Activated T-cell treated with anti-CD3 and anti-CD28 coated beads, Interleukin-2, amount 50 U/mL, for 48 hours (primary cell): ENCODE data around the gene AK3.
"Not testable (repeated sequence)": the region's sequence is repeated elsewhere in the genome, so short reads cannot be mapped to it uniquely, and the experiment has no call there.

Experiments used
- DNase-seq, 2 experiments: peaks; one replicate each; pipeline ENCODE4 v3.0.0-alpha.2; 2020

AK3 gene

DNA sequence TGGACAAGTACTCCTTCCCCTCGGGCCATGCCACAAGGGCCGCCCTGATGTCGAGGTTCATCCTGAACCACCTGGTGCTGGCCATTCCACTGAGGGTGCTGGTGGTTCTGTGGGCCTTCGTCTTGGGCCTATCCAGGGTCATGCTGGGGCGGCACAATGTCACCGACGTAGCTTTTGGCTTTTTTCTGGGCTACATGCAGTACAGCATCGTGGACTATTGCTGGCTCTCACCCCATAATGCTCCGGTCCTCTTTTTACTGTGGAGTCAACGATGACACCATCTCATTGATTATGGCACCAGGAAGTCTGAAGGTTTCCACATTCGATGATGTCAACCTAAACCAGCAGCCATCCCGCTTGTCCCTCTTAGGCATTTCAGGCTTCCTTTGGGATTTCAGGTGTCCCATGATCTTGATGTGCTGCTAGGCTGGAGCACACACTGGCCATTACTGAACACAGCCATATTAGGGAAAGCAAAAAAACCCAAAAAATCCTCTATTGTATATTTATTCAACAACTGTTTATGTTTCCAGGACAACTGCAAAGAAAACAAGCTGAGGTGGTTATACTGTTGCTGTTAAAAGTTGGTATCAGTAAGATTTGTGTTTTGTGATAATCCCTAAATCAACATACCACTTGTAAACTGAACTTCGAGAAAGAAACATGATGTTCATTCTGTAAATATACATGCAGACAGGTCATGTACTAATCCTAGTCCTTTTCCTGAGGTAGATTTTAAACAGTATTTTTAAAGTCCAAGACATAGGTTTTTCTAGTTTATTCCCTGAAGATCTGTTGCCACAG, 77.8 kb downstream of the AK3 start:
- peak in 1 of 2 experiments; percentile 41 for DNase-seq

DNA sequence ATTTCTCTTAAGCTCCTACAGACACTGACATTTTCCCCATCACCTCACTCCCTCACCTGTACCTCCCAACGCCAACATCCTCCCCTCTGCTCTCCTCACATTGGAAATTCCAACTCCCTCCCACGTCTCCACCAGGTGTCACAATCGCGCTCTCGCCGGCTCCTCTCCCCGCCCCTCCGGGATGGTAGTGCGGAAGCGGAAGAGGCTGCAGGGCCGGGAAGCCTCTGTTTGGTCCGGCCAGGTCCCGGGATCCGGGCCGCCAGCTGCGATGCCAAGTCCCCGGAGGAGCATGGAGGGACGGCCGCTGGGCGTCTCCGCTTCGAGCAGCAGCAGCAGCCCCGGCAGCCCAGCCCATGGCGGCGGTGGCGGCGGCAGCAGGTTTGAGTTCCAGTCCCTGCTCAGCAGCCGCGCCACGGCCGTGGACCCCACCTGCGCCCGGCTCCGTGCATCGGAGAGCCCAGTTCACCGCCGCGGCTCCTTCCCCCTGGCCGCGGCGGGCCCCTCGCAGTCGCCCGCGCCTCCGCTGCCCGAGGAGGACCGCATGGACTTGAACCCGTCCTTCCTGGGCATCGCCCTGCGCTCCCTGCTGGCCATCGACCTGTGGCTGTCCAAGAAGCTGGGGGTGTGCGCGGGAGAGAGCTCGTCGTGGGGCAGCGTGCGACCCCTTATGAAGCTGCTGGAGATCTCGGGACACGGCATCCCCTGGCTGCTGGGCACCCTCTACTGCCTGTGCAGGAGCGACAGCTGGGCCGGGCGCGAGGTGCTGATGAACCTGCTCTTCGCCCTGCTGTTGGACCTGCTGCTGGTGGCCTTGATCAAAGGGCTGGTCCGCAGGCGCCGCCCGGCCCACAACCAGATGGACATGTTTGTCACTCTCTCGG, 78.7 kb downstream of the AK3 start, which contains the start of gene PLPP6:
TSS of gene PLPP6 (plus strand) at position 187 of the 881 bp plus-strand sequence. CDS start at position 269, 82 bp downstream.
- DNase-seq: peak; percentile 81

DNA sequence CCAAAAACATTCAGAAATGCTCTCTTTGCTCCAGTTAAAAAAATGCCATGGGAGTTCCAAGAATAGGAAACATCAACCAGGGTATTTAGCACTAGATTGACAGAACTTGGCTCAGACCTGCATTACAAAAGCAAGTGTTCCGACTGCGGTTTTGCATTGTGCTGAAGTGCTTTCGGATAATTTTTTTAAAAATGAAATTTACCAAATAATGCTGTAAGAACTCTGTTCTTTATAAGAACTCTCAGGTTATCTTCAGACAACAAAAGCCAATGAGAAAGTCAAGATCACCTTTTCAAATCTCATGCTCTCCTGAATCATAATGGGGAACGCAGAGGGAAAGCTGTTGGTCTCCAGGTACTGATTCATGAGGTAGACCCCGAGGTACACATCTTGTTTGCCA, 79.4 kb downstream of the AK3 start:
- no peak for DNase-seq

DNA sequence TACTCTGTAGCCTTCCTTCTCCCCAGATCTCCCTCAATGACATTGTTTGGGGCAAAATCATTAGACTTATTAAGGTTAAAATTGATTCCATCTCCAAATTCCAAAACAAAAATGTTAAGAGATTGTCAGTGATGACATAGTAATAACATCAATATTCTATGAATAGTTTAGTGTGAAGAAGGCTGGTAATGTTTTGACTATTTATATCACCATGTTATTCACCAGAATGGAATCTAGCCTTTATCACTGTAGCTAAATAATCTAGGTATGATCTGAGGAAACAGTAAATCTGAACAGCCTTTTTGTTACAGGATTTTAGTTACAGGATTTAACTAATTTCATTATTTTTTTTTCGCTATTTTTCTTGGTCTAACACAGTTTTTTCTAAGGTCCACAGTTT, 79.8 kb downstream of the AK3 start:
- no peak for DNase-seq

DNA sequence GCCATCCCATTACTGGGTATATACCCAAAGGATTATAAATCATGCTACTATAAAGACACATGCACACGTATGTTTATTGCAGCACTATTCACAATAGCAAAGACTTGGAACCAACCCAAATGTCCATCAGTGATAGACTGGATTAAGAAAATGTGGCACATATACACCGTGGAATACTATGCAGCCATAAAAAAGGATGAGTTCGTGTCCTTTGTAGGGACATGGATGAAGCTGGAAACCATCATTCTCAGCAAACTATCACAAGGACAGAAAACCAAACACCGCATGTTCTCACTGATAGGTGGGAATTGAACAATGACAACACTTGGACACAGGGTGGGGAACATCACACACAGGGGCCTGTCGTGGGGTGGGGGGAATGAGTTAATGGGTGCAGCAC, 80.3 kb downstream of the AK3 start:
- DNase-seq: not testable (repeated sequence)
